ENCODE measurements around the gene GLOD4.
"Not testable (repeated sequence)": the region's sequence is repeated elsewhere in the genome, so short reads cannot be mapped to it uniquely, and the experiment has no call there.

The GLOD4 gene, protein sequence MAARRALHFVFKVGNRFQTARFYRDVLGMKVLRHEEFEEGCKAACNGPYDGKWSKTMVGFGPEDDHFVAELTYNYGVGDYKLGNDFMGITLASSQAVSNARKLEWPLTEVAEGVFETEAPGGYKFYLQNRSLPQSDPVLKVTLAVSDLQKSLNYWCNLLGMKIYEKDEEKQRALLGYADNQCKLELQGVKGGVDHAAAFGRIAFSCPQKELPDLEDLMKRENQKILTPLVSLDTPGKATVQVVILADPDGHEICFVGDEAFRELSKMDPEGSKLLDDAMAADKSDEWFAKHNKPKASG

DNA sequence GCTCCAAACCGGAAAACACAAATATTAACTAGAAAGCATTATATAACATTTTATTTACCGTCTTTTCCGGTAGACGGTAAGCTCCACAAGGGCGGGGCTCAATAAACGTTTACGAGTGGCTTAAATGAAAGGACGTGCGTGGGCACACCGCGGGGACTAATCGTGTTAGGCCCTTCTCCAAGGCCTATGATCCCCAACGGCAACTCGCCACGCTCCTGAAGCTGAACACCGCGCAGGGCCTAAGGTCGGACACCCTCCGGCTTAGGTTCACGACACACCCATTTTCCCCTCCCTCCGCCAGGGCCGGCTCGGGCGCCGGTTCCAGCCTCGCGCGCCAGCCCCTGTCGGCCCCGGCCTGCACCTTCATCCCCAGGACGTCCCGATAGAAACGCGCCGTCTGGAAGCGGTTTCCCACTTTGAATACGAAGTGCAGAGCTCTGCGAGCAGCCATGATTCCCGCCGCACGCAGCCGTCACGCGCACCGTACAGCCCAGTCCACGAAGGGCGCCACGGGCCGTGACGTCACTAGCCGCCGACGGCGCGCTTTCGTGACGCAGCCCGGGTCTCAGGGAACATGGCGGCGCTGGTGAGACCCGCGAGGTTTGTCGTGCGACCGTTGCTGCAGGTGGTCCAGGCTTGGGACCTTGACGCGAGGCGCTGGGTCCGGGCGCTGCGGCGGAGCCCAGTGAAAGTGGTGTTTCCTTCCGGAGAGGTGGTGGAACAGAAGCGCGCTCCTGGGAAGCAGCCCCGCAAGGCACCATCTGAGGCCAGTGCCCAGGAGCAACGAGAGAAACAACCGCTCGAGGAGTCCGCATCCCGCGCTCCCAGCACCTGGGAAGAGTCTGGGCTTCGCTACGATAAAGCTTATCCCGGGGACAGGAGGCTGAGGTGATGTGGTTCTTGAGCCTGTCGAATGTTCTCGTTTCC lies at the start of gene GLOD4, which contains the start of gene MRM3:
GLOD4 (minus strand) TSS at position 476 of the 927 bp plus-strand sequence; CDS start at position 451, 25 bp downstream.
MRM3 (plus strand) TSS at position 549 of the 927 bp plus-strand sequence; CDS start at position 575, 26 bp downstream.
- H3K27ac ChIP-seq (ENCODE audit: low read length): peak within 1 kb of the TSS; percentile 81
- H3K27me3 ChIP-seq (ENCODE audit: low read depth, low read length): no peaks in the 10 kb centered on the region
- peaks cover 5 to 28% of the 10 kb centered on the region in 2 donors for H3K4me1 ChIP-seq (ENCODE audit: control insufficient read depth in 1 of 2, insufficient read depth in 2 of 2, low read length in 2 of 2)
- H3K9me3 ChIP-seq (ENCODE audit: control insufficient read depth in 1 of 2, low read length in 2 of 2): no peaks in the 10 kb centered on the region
- H3K36me3 ChIP-seq (ENCODE audit: control insufficient read depth in 1 of 2, insufficient read depth in 2 of 2, low read length in 2 of 2): peaks cover 11 to 15% of the 10 kb centered on the region in 2 donors
- H3K4me3 ChIP-seq (ENCODE audit: low read depth in 1 of 2, low read length in 2 of 2): peak within 1 kb of the TSS; percentile 96 to 99

- H3K4me3 ChIP-seq (ENCODE audit: low read depth in 1 of 2, low read length in 2 of 2): no peak overlapping the region
Measured at GRCh38 chr17:830950-831349, 48.9 kb upstream of the GLOD4 start.

GRCh38 chr17:830381-830780 lies 48.3 kb upstream of the GLOD4 start:
- Histone ChIP-seq H3K4me3 (ENCODE audit: low read depth in 1 of 2, low read length in 2 of 2) (no peak overlapping the region), H3K4me1 (ENCODE audit: control insufficient read depth in 1 of 2, insufficient read depth in 2 of 2, low read length in 2 of 2) (no peaks in the 10 kb centered on the region), H3K27me3 (ENCODE audit: low read depth, low read length) (no peaks in the 10 kb centered on the region), H3K9me3 (ENCODE audit: control insufficient read depth in 1 of 2, low read length in 2 of 2) (no peaks in the 10 kb centered on the region), H3K27ac (ENCODE audit: low read length) (no peak overlapping the region), H3K36me3 (ENCODE audit: control insufficient read depth in 1 of 2, insufficient read depth in 2 of 2, low read length in 2 of 2) (peaks cover 0 to 7% of the 10 kb centered on the region in 2 donors)

More at GRCh38 chr17:830950-831349, 48.9 kb upstream of the GLOD4 start:
- Histone ChIP-seq H3K27me3 (ENCODE audit: low read depth, low read length) (no peaks in the 10 kb centered on the region), H3K4me1 (ENCODE audit: control insufficient read depth in 1 of 2, insufficient read depth in 2 of 2, low read length in 2 of 2) (no peaks in the 10 kb centered on the region), H3K27ac (ENCODE audit: low read length) (no peak overlapping the region), H3K36me3 (ENCODE audit: control insufficient read depth in 1 of 2, insufficient read depth in 2 of 2, low read length in 2 of 2) (peaks cover 0 to under 1% of the 10 kb centered on the region in 2 donors), H3K9me3 (ENCODE audit: control insufficient read depth in 1 of 2, low read length in 2 of 2) (no peaks in the 10 kb centered on the region)

DNA sequence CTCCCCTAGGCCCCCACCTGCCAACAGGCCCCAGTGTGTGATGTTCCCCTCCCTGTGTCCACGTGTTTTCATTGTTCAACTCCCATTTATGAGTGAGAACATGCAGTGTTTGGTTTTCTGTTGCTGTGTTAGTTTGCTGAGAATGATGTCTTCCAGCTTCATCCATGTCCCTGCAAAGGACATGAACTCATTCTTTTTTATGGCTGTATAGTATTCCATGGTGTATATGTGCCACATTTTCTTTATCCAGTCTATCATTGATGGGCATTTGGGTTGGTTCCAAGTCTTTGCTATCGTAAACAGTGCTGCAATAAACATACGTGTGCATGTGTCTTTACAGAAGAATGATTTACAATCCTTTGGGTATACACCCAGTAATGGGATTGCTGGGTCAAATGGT lies 47.5 kb upstream of the GLOD4 start:
- not testable (repeated sequence) for H3K9me3 ChIP-seq (ENCODE audit: control insufficient read depth in 1 of 2, low read length in 2 of 2); H3K36me3 ChIP-seq (ENCODE audit: control insufficient read depth in 1 of 2, insufficient read depth in 2 of 2, low read length in 2 of 2); H3K4me3 ChIP-seq (ENCODE audit: low read depth in 1 of 2, low read length in 2 of 2); H3K27me3 ChIP-seq (ENCODE audit: low read depth, low read length); H3K4me1 ChIP-seq (ENCODE audit: control insufficient read depth in 1 of 2, insufficient read depth in 2 of 2, low read length in 2 of 2); H3K27ac ChIP-seq (ENCODE audit: low read length)

DNA sequence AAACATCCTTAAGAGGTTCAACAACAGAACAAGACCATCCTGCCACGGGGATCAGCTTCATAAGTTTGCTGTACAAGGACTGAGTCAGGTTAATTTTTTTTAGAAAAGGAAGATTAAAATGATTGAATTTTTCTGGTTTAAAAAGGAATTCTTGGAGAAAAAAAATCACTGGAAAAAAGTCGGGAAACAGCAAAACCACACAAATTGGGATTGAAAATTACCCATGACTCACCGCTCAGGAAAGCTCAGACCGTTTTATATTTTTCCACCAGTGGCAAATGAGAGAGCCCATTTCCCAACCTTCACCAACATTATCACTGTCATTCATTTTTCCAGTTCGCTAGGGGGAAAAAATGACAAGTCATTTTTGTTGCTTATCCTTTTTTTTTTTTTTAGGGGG lies 46.7 kb upstream of the GLOD4 start:
- Histone ChIP-seq H3K27me3 (ENCODE audit: low read depth, low read length) (no peaks in the 10 kb centered on the region), H3K4me1 (ENCODE audit: control insufficient read depth in 1 of 2, insufficient read depth in 2 of 2, low read length in 2 of 2) (no peaks in the 10 kb centered on the region), H3K4me3 (ENCODE audit: low read depth in 1 of 2, low read length in 2 of 2) (no peak overlapping the region), H3K9me3 (ENCODE audit: control insufficient read depth in 1 of 2, low read length in 2 of 2) (no peaks in the 10 kb centered on the region), H3K27ac (ENCODE audit: low read length) (no peak overlapping the region), H3K36me3 (ENCODE audit: control insufficient read depth in 1 of 2, insufficient read depth in 2 of 2, low read length in 2 of 2) (peaks cover 0 to 8% of the 10 kb centered on the region in 2 donors)

DNA sequence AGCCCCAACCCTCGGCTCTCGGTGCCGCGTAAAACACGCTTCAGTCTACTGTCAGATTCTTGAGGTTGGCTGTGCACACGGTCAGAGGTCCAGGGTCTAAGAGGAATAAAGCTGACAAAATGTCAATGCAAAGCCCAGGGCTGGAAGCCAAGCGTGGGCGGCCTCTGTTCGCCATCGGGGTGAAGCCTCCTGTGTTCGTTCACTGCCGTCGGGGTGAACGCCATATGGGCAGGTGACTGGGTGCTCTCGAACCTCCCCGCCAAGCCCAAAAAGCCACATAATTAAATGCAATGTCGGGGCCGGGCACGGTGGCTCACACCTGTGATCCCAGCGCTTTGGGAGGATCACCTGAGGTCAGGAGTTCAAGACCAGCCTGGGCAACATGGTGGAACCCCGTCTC lies 44.7 kb upstream of the GLOD4 start:
- H3K4me3 ChIP-seq (ENCODE audit: low read depth in 1 of 2, low read length in 2 of 2): no peak overlapping the region
- H3K27me3 ChIP-seq (ENCODE audit: low read depth, low read length): no peaks in the 10 kb centered on the region
- H3K27ac ChIP-seq (ENCODE audit: low read length): no peak overlapping the region
- no peaks in the 10 kb centered on the region for H3K4me1 ChIP-seq (ENCODE audit: control insufficient read depth in 1 of 2, insufficient read depth in 2 of 2, low read length in 2 of 2)
- no peaks in the 10 kb centered on the region for H3K9me3 ChIP-seq (ENCODE audit: control insufficient read depth in 1 of 2, low read length in 2 of 2)
- H3K36me3 ChIP-seq (ENCODE audit: control insufficient read depth in 1 of 2, insufficient read depth in 2 of 2, low read length in 2 of 2): peaks cover 8 to 13% of the 10 kb centered on the region in 2 donors

DNA sequence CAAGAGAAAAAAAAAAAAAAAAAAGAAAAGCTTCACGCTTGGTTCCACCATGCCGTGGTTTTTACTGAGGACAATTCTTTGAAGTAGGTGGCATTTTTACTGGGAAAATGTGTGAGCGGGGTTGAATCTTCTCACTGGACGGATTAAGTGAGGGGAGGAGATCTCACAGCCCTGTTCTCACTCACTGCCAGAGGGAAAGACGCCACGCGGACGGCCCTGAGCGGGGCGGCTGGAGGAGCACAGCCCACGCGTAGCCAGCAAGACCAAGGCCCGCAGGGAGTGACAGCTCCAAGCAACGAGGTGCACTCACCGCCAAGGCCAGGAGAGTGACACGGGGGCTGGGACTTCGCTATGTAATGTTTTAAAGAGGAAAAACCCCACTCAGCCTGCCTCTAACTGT lies 43.1 kb upstream of the GLOD4 start:
- Histone ChIP-seq H3K36me3 (ENCODE audit: control insufficient read depth in 1 of 2, insufficient read depth in 2 of 2, low read length in 2 of 2) (peaks cover 10 to 13% of the 10 kb centered on the region in 2 donors), H3K9me3 (ENCODE audit: control insufficient read depth in 1 of 2, low read length in 2 of 2) (no peaks in the 10 kb centered on the region)

DNA sequence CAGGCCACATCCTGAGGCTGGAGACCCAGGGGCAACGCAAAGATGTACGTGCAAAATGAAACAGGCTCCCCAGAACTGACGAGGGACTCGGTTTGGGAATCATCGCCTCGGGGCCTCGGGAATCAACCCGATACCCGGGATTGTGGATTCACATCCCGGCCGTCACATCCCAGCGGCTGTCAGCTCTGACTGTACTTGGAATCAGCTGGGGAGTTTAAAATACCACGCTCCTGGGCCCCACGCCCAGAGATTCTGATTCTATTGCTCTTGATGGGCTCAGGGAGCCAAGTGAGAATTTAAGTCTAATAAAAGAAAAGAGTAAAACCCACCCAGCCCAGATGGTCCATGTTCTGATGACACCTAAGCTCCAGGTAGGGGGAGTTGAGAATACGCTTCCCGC lies 42.3 kb upstream of the GLOD4 start:
- Histone ChIP-seq H3K9me3 (ENCODE audit: control insufficient read depth in 1 of 2, low read length in 2 of 2) (no peaks in the 10 kb centered on the region), H3K4me3 (ENCODE audit: low read depth in 1 of 2, low read length in 2 of 2) (no peak overlapping the region), H3K4me1 (ENCODE audit: control insufficient read depth in 1 of 2, insufficient read depth in 2 of 2, low read length in 2 of 2) (no peaks in the 10 kb centered on the region), H3K27ac (ENCODE audit: low read length) (no peak overlapping the region), H3K36me3 (ENCODE audit: control insufficient read depth in 1 of 2, insufficient read depth in 2 of 2, low read length in 2 of 2) (peaks cover 17 to 21% of the 10 kb centered on the region in 2 donors), H3K27me3 (ENCODE audit: low read depth, low read length) (no peaks in the 10 kb centered on the region)

More for the DNA sequence above, 43.1 kb upstream of the GLOD4 start:
- no peak overlapping the region for H3K27ac ChIP-seq (ENCODE audit: low read length)
- no peaks in the 10 kb centered on the region for H3K4me1 ChIP-seq (ENCODE audit: control insufficient read depth in 1 of 2, insufficient read depth in 2 of 2, low read length in 2 of 2)
- H3K27me3 ChIP-seq (ENCODE audit: low read depth, low read length): no peaks in the 10 kb centered on the region
- H3K4me3 ChIP-seq (ENCODE audit: low read depth in 1 of 2, low read length in 2 of 2): no peak overlapping the region

- no peak overlapping the region for H3K4me3 ChIP-seq (ENCODE audit: low read depth in 1 of 2, low read length in 2 of 2)
- H3K27me3 ChIP-seq (ENCODE audit: low read depth, low read length): no peaks in the 10 kb centered on the region
- H3K4me1 ChIP-seq (ENCODE audit: control insufficient read depth in 1 of 2, insufficient read depth in 2 of 2, low read length in 2 of 2): no peaks in the 10 kb centered on the region
- no peaks in the 10 kb centered on the region for H3K9me3 ChIP-seq (ENCODE audit: control insufficient read depth in 1 of 2, low read length in 2 of 2)
- H3K27ac ChIP-seq (ENCODE audit: low read length): no peak overlapping the region
- peaks cover 21 to 24% of the 10 kb centered on the region in 2 donors for H3K36me3 ChIP-seq (ENCODE audit: control insufficient read depth in 1 of 2, insufficient read depth in 2 of 2, low read length in 2 of 2)
Measured at GRCh38 chr17:823501-823902, 41.4 kb upstream of the GLOD4 start.

DNA sequence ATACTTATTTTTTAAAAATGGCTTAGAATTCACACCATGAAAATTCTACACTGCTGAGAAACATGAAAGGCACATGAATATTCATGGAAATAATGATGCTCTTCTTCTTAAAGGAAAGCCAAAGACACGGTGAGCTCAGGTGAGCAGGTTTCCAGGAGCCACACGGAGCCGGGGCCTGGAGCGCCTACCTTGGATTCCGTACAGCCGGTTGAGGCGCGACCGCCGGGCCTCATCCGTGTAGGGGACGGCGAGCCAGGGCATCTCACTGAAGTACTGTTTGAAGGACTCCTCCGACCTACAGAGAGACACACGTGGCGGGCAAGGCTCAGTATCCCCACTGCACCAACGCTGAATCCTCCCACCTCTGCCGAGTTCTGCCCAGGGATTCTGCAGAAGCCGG lies 37.2 kb upstream of the GLOD4 start:
- H3K27ac ChIP-seq (ENCODE audit: low read length): no peak overlapping the region

GRCh38 chr17:814371-814770 lies 32.3 kb upstream of the GLOD4 start:
- Histone ChIP-seq H3K9me3 (ENCODE audit: control insufficient read depth in 1 of 2, low read length in 2 of 2) (no peaks in the 10 kb centered on the region), H3K27ac (ENCODE audit: low read length) (no peak overlapping the region), H3K4me3 (ENCODE audit: low read depth in 1 of 2, low read length in 2 of 2) (no peak overlapping the region), H3K4me1 (ENCODE audit: control insufficient read depth in 1 of 2, insufficient read depth in 2 of 2, low read length in 2 of 2) (no peaks in the 10 kb centered on the region), H3K36me3 (ENCODE audit: control insufficient read depth in 1 of 2, insufficient read depth in 2 of 2, low read length in 2 of 2) (peaks cover 5 to 49% of the 10 kb centered on the region in 2 donors), H3K27me3 (ENCODE audit: low read depth, low read length) (no peaks in the 10 kb centered on the region)

More for the DNA sequence above, 37.2 kb upstream of the GLOD4 start:
- H3K4me1 ChIP-seq (ENCODE audit: control insufficient read depth in 1 of 2, insufficient read depth in 2 of 2, low read length in 2 of 2): no peaks in the 10 kb centered on the region
- H3K36me3 ChIP-seq (ENCODE audit: control insufficient read depth in 1 of 2, insufficient read depth in 2 of 2, low read length in 2 of 2): peaks cover 18 to 54% of the 10 kb centered on the region in 2 donors
- H3K9me3 ChIP-seq (ENCODE audit: control insufficient read depth in 1 of 2, low read length in 2 of 2): no peaks in the 10 kb centered on the region
- no peak overlapping the region for H3K4me3 ChIP-seq (ENCODE audit: low read depth in 1 of 2, low read length in 2 of 2)
- H3K27me3 ChIP-seq (ENCODE audit: low read depth, low read length): no peaks in the 10 kb centered on the region

Measured in muscle layer of duodenum (tissue), 2 donors.